Mucosa of rectum (tissue), 2 donors: ENCODE results near the gene TNRC6C.
"Not testable (repeated sequence)": the region's sequence is repeated elsewhere in the genome, so short reads cannot be mapped to it uniquely, and the experiment has no call there.

ENCODE experiments used
- H3K27ac ChIP-seq, 2 donors: one replicate each; pipeline ENCODE4 v1.7.0; 2013; ENCODE audit warnings: inconsistent platforms in 2 of 2, low read depth in 2 of 2, low read length in 2 of 2
- H3K27me3 ChIP-seq, 2 donors: one replicate each; pipeline ENCODE4 v1.7.0; 2013; ENCODE audit warnings: low read length in 2 of 2; ENCODE audit not compliant: control insufficient read depth in 2 of 2, insufficient read depth in 2 of 2
- H3K36me3 ChIP-seq, 2 donors: one replicate each; pipeline ENCODE4 v1.7.0; 2013; ENCODE audit warnings: low read length in 2 of 2; ENCODE audit not compliant: control insufficient read depth in 2 of 2, insufficient read depth in 2 of 2
- H3K4me1 ChIP-seq, 2 donors: one replicate each; pipeline ENCODE4 v1.7.0; 2013; ENCODE audit warnings: low read length in 2 of 2, mild to moderate bottlenecking in 1 of 2; ENCODE audit not compliant: control insufficient read depth in 2 of 2, insufficient read depth in 2 of 2
- H3K4me3 ChIP-seq, 2 donors: one replicate each; pipeline ENCODE4 v1.7.0; 2013; ENCODE audit warnings: low read length in 2 of 2
- H3K9ac ChIP-seq, 2 donors: one replicate each; pipeline ENCODE4 v1.7.0; 2013; ENCODE audit warnings: low read length in 2 of 2, low read depth in 1 of 2, mild to moderate bottlenecking in 1 of 2
- H3K9me3 ChIP-seq, 2 donors: one replicate each; pipeline ENCODE4 v1.7.0; 2013; ENCODE audit warnings: low read length in 2 of 2; ENCODE audit not compliant: control insufficient read depth in 2 of 2
- donor health status: healthy.
- donor health status: Normal muscosa, but diverticular disease.

TNRC6C gene

DNA sequence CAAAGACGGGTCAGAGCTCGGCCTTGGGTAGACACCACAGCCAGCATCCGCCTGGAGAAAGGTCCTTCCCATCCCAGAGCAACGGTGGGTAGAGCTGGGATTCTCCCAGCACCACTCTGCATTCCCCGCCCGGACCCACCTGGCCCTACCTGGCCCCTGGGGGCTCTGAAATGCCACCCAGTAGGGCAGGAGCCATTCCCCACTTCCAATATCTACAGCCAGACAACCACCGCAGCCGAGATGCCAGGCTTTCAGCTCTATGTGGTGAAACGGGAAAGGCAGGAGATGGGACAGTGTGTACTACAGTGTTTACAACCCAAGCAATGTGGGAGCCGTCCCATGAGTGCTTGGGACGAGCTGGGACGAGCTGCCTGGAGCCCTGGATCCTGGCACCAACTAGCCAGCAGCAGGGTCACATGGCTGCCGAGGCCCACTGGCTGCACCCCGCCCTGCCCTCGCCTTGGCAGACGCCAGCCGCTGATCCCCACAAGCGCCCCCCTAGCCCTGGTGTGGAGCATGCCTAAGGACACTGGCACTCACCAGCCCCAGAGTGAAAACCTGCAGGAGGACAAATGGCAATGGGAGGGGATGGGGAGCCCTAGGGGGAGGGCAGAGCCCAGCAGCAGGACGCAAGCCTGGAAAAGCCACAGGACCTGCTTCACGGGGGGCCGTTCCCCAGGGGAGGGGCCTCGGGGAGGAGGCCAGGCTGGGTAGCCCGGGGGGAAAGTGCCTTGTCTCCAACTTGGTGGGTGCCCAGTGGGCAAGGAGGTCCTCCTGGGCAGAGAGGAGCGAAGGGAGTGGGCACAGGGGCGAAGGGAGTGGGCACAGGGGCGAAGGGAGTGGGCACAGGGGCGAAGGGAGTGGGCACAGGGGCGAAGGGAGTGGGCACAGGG is 156.6 kb downstream of the TNRC6C start:
- H3K9me3 ChIP-seq = no peaks in the 10 kb centered on the region
- no peaks in the 10 kb centered on the region for H3K27me3 ChIP-seq
- peaks cover 9 to 22% of the 10 kb centered on the region in 2 donors for H3K36me3 ChIP-seq
- no peak overlapping the region for H3K27ac ChIP-seq
- H3K4me3 ChIP-seq = no peak overlapping the region
- H3K4me1 ChIP-seq = peaks cover 3 to 8% of the 10 kb centered on the region in 2 donors
- H3K9ac ChIP-seq = no peak overlapping the region

DNA sequence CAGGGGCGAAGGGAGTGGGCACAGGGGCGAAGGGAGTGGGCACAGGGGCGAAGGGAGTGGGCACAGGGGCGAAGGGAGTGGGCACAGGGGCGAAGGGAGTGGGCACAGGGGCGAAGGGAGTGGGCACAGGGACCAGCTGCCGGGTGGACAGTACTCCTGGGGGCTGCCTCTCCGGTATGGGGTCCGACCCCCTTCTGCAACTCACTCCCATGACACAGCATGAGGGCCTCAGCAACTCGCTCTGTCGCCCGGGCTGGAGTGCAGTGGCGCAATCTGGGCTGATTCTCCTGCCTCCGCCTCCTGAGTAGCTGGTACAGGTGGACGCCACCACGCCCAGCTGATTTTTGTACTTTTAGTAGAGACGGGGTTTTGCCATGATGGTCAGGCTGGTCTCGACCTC is 157.3 kb downstream of the TNRC6C start:
- H3K4me1 ChIP-seq, H3K9me3 ChIP-seq, H3K27me3 ChIP-seq, H3K9ac ChIP-seq, H3K27ac ChIP-seq, H3K4me3 ChIP-seq: not testable (repeated sequence)
- H3K36me3 ChIP-seq = peaks cover 9 to 18% of the 10 kb centered on the region in 2 donors

DNA sequence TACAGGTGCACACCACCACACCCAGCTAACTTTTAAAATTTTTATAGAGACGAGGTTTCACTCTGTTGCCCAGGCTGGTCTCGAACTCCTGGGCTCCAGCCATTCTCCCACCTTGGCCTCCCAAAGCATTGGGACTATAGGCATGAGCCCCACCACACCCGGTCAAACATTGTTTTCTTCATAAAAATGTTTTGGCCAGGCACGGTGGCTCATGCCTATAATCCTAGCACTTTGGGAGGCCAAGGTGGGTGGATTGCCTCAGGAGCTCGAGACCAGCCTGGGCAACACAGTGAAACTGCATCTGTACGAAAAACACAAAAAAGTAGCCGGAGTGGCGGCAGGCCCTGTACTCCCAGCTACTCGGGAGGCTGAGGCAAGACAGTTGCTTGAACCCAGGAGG is 157.9 kb downstream of the TNRC6C start:
- Histone ChIP-seq H3K9ac (no peak overlapping the region), H3K4me3 (no peak overlapping the region), H3K27ac (no peak overlapping the region), H3K4me1 (peaks cover 3 to 8% of the 10 kb centered on the region in 2 donors), H3K36me3 (peaks cover 5 to 12% of the 10 kb centered on the region in 2 donors), H3K9me3 (no peaks in the 10 kb centered on the region), H3K27me3 (no peaks in the 10 kb centered on the region)

- Histone ChIP-seq H3K9ac (no peak overlapping the region), H3K27me3 (no peaks in the 10 kb centered on the region), H3K9me3 (no peaks in the 10 kb centered on the region), H3K4me1 (peaks cover 3 to 8% of the 10 kb centered on the region in 2 donors), H3K27ac (no peak overlapping the region), H3K36me3 (peaks cover 4 to 17% of the 10 kb centered on the region in 2 donors), H3K4me3 (no peak overlapping the region)
These were observed 158.8 kb downstream of the TNRC6C start for GRCh38 chr17:78117027-78117981.

DNA sequence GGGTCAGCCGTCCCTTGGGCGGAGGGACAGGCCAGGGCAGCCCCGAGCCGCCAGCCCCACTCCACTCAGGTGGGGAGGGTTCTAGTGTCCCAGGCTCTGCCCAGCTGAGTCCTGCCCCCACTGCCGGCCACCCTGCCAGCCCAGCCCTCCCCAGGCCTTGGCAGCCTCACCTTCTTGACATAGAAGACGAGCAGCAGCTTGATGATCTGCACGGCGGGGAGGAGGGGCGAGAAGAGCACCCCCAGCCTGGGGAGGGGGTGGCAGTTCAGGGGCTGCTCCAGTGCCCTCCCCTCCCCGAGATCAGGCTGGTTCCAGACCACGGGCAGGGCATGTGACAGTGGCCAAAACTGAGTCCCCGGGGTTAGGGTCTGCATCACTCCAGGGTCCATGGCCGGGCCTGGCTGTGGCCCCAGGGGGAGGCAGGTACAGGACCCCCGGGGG is 160.3 kb downstream of the TNRC6C start:
- no peak overlapping the region for H3K9ac ChIP-seq

DNA sequence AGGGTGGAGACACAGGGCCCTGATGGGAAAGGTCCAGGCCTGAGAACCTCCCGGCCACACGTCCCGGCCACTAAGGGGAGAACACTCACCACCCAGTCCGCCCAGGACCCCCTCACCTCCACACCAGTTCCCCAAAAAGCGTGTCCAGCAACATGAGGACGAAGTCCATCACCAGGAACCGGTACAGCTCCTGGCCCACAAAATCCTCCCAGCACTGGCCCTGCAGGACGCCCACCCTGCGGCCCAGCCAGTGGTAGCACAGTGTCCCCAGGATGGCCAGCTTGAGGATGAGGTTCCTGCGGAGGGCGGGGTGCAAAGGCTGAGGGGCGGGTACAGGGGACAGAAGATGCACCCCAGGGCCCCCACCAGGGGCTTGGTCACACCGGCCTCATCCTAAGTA is 162.0 kb downstream of the TNRC6C start:
- H3K36me3 ChIP-seq = peaks cover 17 to 30% of the 10 kb centered on the region in 2 donors
- H3K27me3 ChIP-seq = no peaks in the 10 kb centered on the region
- H3K9me3 ChIP-seq = no peaks in the 10 kb centered on the region
- no peak overlapping the region for H3K4me3 ChIP-seq
- no peak overlapping the region for H3K9ac ChIP-seq
- peaks cover 12 to 13% of the 10 kb centered on the region in 2 donors for H3K4me1 ChIP-seq
- H3K27ac ChIP-seq = peak overlapping the region in 1 of 2 donors; percentile 63

More for the DNA sequence above, 160.3 kb downstream of the TNRC6C start:
- H3K27ac ChIP-seq = no peak overlapping the region
- H3K27me3 ChIP-seq = no peaks in the 10 kb centered on the region
- no peak overlapping the region for H3K4me3 ChIP-seq
- no peaks in the 10 kb centered on the region for H3K9me3 ChIP-seq
- peaks cover 19 to 26% of the 10 kb centered on the region in 2 donors for H3K36me3 ChIP-seq
- H3K4me1 ChIP-seq = peaks cover 6 to 7% of the 10 kb centered on the region in 2 donors

- Histone ChIP-seq H3K9me3 (no peaks in the 10 kb centered on the region), H3K27me3 (no peaks in the 10 kb centered on the region), H3K4me1 (peaks cover 16% of the 10 kb centered on the region in 2 donors), H3K9ac (no peak overlapping the region), H3K4me3 (no peak overlapping the region), H3K36me3 (peaks cover 17 to 30% of the 10 kb centered on the region in 2 donors), H3K27ac (peak overlapping the region in 1 of 2 donors; percentile 63)
These were observed 162.7 kb downstream of the TNRC6C start for GRCh38 chr17:78120971-78121800.

GRCh38 chr17:78121801-78122215 is 163.3 kb downstream of the TNRC6C start:
- peaks cover 17 to 30% of the 10 kb centered on the region in 2 donors for H3K36me3 ChIP-seq
- peak overlapping the region in 1 of 2 donors; percentile 63 for H3K27ac ChIP-seq
- no peak overlapping the region for H3K4me3 ChIP-seq
- H3K9me3 ChIP-seq = no peaks in the 10 kb centered on the region
- no peak overlapping the region for H3K9ac ChIP-seq
- H3K27me3 ChIP-seq = no peaks in the 10 kb centered on the region
- H3K4me1 ChIP-seq = peaks cover 21 to 22% of the 10 kb centered on the region in 2 donors

DNA sequence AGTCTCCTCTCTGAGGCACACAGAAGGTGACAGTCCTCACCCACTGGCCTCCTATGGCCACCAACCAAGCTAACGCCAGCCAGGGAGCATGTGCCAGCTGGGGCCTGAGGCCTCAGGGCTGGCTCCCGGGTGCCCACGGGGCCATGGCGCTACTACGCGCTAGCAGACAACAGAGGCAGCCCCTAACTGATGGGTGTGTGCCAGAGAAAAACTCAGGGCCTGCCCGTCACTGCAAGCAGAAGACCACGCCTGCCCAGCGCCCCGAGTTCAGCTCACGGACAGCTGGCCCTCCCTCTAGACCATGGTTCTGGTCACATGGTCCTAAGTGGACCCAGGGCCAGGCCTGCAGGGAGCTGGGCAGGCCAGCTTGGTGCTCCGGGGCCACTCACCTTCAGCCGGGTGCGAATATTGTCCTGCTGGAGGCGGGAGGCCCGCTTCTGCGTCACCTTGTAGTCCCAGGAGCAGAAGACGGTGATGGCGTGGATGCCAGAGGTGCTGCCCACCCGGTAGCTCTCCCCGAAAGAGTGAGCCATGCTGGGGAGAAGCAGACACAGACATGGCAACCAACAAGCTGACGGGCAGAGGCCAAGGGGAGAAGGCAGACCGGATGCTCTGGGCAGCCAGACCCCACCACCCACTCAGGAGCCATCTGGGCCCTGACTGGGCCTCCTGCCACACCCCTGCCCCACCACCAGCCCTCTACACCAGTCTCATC is 163.9 kb downstream of the TNRC6C start:
- Histone ChIP-seq H3K9me3 (no peaks in the 10 kb centered on the region), H3K4me3 (no peak overlapping the region), H3K9ac (no peak overlapping the region), H3K27me3 (no peaks in the 10 kb centered on the region), H3K36me3 (peaks cover 17 to 27% of the 10 kb centered on the region in 2 donors), H3K4me1 (peaks cover 26 to 27% of the 10 kb centered on the region in 2 donors), H3K27ac (peak overlapping the region in 1 of 2 donors; percentile 63)
